Thoracic aorta (tissue), 2 donors: ENCODE results near the gene LENEP. TPM values are rescaled to one million over a fixed set of nuclear protein-coding genes. Genes with fewer than 3 reads are reported as not detected.

Experiments
- ATAC-seq: fragments of 150-250 bp; one replicate; pipeline ENCODE4 v1.8.0; 2017; ENCODE audit warnings: low read depth; ENCODE audit not compliant: insufficient number of reproducible peaks, low FRiP score
- DNase-seq: peaks from one replicate; pipeline ENCODE4 v3.0.0-alpha.2; 2020; ENCODE audit warnings: low spot score
- H3K27ac ChIP-seq, 2 donors: fragments of 200-600 bp; sonication (generic); 1 replicate in 1 of 2; 2 replicates in 1 of 2; pipeline ENCODE4 v1.5.1; 2016; ENCODE audit warnings: mild to moderate bottlenecking in 2 of 2, moderate library complexity in 2 of 2
- H3K27me3 ChIP-seq: fragments of 200-600 bp; sonication (generic); replicated peaks from 2 replicates; pipeline ENCODE4 v1.6.0; 2016; ENCODE audit warnings: mild to moderate bottlenecking; ENCODE audit not compliant: insufficient read depth
- H3K36me3 ChIP-seq: fragments of 200-600 bp; sonication (generic); one replicate; pipeline ENCODE4 v1.5.1; 2016
- H3K4me1 ChIP-seq, 2 donors: fragments of 200-600 bp; sonication (generic); 1 replicate in 1 of 2; 2 replicates in 1 of 2; pipeline versions ENCODE4 v1.5.1 to v1.6.0; 2016; ENCODE audit warnings: low read depth in 2 of 2, mild to moderate bottlenecking in 1 of 2; ENCODE audit not compliant: control insufficient read depth in 1 of 2
- H3K4me3 ChIP-seq: fragments of 200-600 bp; sonication (generic); 2 replicates; pipeline ENCODE4 v1.5.1; 2016; ENCODE audit warnings: mild to moderate bottlenecking
- H3K9me3 ChIP-seq: fragments of 200-600 bp; sonication (generic); 2 replicates; pipeline ENCODE4 v1.5.1; 2016
- total RNA-seq, 2 donors: library from RNA; depleted of rRNA; stranded (reverse); fragments of >200 nt; gene quantifications; one replicate each; pipeline versions ENCODE4 v1.1.0 to v1.2.3, GENCODE V29; 2016
- TF ChIP-seq, protein P1 (sequence below): fragments of 200-600 bp; sonication (generic); IDR thresholded peaks from one replicate; pipeline ENCODE4 v1.5.1; 2019; ENCODE audit warnings: antibody characterized with exemption

The LENEP gene
- total RNA-seq, 2 donors from 2014 or later, result not detected

DNA sequence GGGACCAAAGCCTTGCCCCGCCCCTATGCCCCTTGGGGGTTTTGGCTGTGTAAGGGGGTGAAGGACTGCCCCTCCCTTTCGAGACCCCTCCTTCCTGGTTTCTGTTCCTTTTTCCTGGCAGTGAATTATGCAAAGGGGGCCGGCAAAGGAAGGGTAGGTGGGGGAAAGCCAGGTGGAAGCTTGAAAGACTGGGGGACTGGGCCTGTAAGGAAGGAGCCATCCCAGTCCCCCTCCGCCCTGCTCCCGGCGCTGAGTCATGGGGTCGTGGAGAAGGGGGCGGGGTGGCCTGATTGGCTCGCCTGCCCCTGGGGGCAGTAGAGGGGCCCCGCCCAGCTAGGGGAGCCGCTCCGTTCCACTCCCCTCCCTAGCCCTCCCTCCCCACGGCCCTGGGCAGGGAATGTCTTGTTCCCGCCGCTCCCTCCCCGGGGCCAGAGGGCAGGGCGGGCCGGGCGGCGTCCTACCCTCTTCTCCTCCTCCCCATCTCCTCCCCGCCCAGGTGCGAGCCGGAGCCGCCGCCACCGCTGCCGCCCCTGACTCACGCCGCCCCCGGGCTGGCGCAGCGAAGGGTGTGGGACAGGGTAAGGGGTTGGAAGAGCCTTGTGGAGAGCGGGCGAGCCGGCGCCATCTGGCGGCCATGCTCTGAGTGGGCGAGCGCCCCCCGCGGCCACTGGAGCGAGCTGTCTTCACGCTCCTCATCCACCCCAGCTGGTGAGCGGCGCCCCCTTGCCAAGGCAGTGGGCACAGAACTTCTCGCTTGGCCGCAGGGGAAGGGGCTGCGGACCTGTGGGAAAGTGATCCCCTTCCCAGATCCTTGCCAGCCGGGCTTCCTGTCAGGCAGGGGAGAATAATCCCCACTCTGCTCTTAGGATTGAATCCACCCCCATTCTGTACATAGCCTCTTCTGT lies 23.9 kb downstream of the LENEP start:
- TF ChIP-seq, protein P1, sequence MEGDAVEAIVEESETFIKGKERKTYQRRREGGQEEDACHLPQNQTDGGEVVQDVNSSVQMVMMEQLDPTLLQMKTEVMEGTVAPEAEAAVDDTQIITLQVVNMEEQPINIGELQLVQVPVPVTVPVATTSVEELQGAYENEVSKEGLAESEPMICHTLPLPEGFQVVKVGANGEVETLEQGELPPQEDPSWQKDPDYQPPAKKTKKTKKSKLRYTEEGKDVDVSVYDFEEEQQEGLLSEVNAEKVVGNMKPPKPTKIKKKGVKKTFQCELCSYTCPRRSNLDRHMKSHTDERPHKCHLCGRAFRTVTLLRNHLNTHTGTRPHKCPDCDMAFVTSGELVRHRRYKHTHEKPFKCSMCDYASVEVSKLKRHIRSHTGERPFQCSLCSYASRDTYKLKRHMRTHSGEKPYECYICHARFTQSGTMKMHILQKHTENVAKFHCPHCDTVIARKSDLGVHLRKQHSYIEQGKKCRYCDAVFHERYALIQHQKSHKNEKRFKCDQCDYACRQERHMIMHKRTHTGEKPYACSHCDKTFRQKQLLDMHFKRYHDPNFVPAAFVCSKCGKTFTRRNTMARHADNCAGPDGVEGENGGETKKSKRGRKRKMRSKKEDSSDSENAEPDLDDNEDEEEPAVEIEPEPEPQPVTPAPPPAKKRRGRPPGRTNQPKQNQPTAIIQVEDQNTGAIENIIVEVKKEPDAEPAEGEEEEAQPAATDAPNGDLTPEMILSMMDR, result peak; percentile 98
- DNase-seq (peak; percentile 70), ATAC-seq (peak; percentile 87)
- H3K4me3 ChIP-seq, result peak overlapping the region; percentile 80
- H3K9me3 ChIP-seq, result no peaks in the 10 kb centered on the region
- no peaks in the 10 kb centered on the region for H3K36me3 ChIP-seq
- peaks cover 12 to 13% of the 10 kb centered on the region in 2 donors for H3K4me1 ChIP-seq
- H3K27me3 ChIP-seq, result no peaks in the 10 kb centered on the region
- H3K27ac ChIP-seq, result peak overlapping the region; percentile 61 to 95

DNA sequence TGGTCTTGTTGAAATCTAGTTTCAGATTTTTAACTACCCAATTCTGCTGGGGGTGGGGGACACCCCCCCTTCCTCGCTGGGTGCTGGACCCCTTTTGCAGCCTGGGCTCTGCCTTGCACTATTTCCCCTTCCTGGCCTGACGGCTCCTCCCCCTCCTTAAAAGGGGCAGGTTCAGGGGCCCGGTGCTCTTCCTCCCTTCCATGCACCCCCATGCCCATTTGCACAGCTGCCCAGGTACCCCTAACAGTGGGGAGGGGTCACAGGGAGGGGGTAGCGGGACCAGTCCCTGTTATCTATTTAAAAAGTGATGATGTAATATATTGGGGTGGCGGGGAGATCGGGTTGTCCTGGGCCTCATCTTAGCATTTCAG lies 24.5 kb downstream of the LENEP start:
- peak overlapping the region in 1 of 2 donors; percentile 95 for H3K27ac ChIP-seq
- no peaks in the 10 kb centered on the region for H3K9me3 ChIP-seq
- H3K4me3 ChIP-seq, result peak overlapping the region; percentile 80
- TF ChIP-seq, protein P1, result no peak
- DNase-seq (no peak), ATAC-seq (peak; percentile 31)
- no peaks in the 10 kb centered on the region for H3K27me3 ChIP-seq
- peaks cover 8 to 10% of the 10 kb centered on the region in 2 donors for H3K4me1 ChIP-seq
- no peaks in the 10 kb centered on the region for H3K36me3 ChIP-seq

DNA sequence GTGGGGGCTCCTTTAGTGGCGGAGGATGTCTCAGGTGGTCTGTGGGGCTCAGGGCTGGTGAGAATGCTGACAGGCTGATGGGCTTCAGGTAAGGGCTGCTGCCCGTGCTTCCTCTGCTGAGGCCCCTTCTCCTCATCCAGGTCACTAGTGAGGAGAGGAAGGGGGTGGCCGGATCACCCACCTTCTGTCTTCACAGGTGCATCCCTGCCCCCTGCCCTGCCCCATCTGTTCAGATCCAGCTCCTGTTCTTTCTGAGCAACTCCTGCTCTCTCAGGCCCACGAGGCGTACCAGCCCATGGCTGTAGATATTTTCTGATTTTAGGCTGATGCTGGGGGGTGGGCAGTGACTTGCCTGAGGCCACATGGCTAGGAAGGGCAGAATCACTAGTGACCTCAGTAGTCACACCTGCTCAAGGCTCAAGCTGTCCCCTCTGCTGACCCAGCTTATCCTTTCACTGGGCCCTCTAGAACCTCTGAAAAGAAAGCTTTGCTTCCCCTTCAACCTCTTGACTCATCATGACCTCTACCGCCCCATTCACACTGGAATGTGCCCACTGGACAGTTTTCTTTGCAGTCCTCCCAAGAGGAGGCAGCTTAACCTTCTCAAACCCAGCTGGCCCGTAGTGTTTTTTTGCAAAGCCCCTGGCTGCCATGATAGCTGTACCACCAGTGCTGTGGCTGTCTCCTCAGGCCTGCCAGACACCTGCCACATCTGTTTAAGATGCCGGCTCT lies 25.4 kb downstream of the LENEP start:
- H3K27ac ChIP-seq, result no peak overlapping the region
- TF ChIP-seq, protein P1, result no peak
- no peak overlapping the region for H3K4me3 ChIP-seq
- no peak for ATAC-seq
- no peaks in the 10 kb centered on the region for H3K36me3 ChIP-seq
- DNase-seq, result no peak
- no peaks in the 10 kb centered on the region for H3K27me3 ChIP-seq
- H3K9me3 ChIP-seq, result no peaks in the 10 kb centered on the region
- H3K4me1 ChIP-seq, result peaks cover 8 to 10% of the 10 kb centered on the region in 2 donors

DNA sequence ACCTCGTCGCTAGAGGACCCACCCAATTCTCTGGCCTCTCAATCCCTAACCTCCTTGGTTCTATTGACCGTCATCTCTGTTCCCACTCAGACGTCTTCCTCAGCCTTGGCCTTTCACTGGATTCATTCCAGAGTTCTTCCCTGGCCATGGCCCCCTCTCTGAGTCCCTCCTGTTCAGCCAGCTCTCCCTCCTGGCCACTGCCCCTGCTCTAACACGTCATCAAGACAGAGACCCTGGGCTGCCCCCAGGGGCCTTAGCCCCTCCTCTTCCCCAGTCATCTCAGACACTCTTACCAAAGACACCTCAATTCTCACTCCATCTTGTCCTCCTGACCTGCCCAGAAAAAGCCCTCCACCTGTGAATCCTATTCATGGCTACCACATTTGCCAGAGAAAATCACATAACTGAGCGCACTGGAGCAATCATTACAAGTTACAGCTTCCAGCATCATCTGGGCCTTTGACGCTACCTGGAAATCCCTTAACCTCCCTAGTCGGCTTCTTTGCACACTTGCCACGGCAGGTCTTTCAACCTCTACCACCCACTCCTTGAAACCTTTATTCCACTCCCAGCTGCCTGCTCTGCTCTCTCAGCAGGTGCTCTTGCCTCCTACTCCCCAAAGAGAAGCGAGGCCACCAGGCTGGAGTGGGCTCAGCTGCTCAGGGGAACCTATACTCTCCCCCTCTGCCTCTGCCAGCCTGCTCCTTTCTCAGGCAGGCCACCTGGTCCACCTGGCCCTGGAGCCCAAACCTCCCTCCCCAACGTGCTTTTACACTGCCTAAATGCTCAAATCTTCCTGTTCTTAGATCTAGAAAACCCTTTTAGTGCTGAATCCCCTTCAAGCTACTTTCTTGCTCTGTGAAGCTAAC lies 26.2 kb downstream of the LENEP start:
- ATAC-seq (no peak), DNase-seq (no peak)
- Histone ChIP-seq H3K27ac (no peak overlapping the region), H3K4me3 (no peak overlapping the region), H3K4me1 (peaks cover 8 to 10% of the 10 kb centered on the region in 2 donors), H3K9me3 (no peaks in the 10 kb centered on the region), H3K36me3 (no peaks in the 10 kb centered on the region), H3K27me3 (no peaks in the 10 kb centered on the region)
- TF ChIP-seq, protein P1, result no peak
